GM18861 (cell line): ENCODE data around the gene RBKS.
"Not testable (repeated sequence)": the region's sequence is repeated elsewhere in the genome, so short reads cannot be mapped to it uniquely, and the experiment has no call there.

Experiments used
- ATAC-seq: cut with Tn5 transposase; IDR thresholded peaks from one replicate; pipeline ENCODE4 v1.9.1; 2021; ENCODE audit not compliant: unreplicated experiment

RBKS gene

GRCh38 chr2:27906074-27906473 lies 15.9 kb upstream of the RBKS start:
- no peak for ATAC-seq

GRCh38 chr2:27904405-27904665 lies 14.1 kb upstream of the RBKS start:
- ATAC-seq = no peak

GRCh38 chr2:27903649-27904404 lies 13.6 kb upstream of the RBKS start:
- no peak for ATAC-seq

- ATAC-seq = no peak
Measured at GRCh38 chr2:27903018-27903417, 12.8 kb upstream of the RBKS start.

GRCh38 chr2:27902098-27902497 lies 11.9 kb upstream of the RBKS start:
- ATAC-seq = no peak

- ATAC-seq = no peak
Measured at GRCh38 chr2:27901234-27901633, 11.0 kb upstream of the RBKS start.

- no peak for ATAC-seq
Measured at GRCh38 chr2:27897717-27898116, 7.5 kb upstream of the RBKS start.

GRCh38 chr2:27893006-27893405 lies 2.8 kb upstream of the RBKS start:
- ATAC-seq = no peak

GRCh38 chr2:27891673-27892105 lies 1.5 kb upstream of the RBKS start:
- ATAC-seq = no peak

GRCh38 chr2:27890924-27891672 lies 911 bp upstream of the RBKS start:
- no peak for ATAC-seq

GRCh38 chr2:27889774-27890145 lies 427 bp downstream of the RBKS start:
- ATAC-seq = no peak

GRCh38 chr2:27888790-27889189 lies 1.4 kb downstream of the RBKS start:
- no peak for ATAC-seq

- no peak for ATAC-seq
Measured at GRCh38 chr2:27887830-27888229, 2.4 kb downstream of the RBKS start.

GRCh38 chr2:27887111-27887510 lies 3.1 kb downstream of the RBKS start:
- no peak for ATAC-seq

GRCh38 chr2:27886322-27886721 lies 3.9 kb downstream of the RBKS start:
- no peak for ATAC-seq

GRCh38 chr2:27885661-27886060 lies 4.5 kb downstream of the RBKS start:
- ATAC-seq = no peak

GRCh38 chr2:27885234-27885633 lies 5.0 kb downstream of the RBKS start:
- ATAC-seq = no peak

GRCh38 chr2:27884601-27885000 lies 5.6 kb downstream of the RBKS start:
- no peak for ATAC-seq

- ATAC-seq = not testable (repeated sequence)
Measured at GRCh38 chr2:27882584-27882922, 7.6 kb downstream of the RBKS start.

GRCh38 chr2:27881815-27882583 lies 8.2 kb downstream of the RBKS start:
- not testable (repeated sequence) for ATAC-seq

- ATAC-seq = no peak
Measured at GRCh38 chr2:27878825-27879224, 11.4 kb downstream of the RBKS start.
